Measurements from ENCODE around the gene ZFP14.
"Not testable (repeated sequence)": the region's sequence is repeated elsewhere in the genome, so short reads cannot be mapped to it uniquely, and the experiment has no call there.

DNA sequence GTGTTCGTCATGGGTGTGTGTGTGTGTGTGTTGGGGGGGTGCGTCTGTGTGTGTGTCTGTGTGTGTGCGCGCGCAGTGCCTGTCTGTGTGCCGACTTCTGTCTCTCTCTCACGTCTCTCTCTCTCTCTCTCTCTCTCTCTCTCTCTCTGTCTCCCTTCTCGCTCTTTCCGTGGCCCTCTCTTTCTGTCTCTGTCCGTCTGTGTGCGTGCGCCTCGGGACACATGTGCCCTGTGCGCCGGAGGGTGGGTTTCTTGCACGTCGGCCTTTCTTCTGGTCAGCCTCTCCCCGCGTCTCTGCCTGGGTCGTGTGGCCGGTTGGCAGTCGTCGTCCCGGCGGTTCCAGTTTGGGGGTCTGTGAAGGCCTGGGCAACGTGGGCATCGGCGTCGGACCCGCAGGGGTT is 86.7 kb downstream of the ZFP14 start:
- not testable (repeated sequence) for TF ChIP-seq EZH2phosphoT487 (IDR thresholded peaks at IDR 0.05; ENCODE audit: insufficient read depth, low read depth); EZH2 (IDR thresholded peaks at IDR 0.05; ENCODE audit: insufficient read depth, poor library complexity, severe bottlenecking)

Measured in GM23248 (cell line).